Lung (tissue), 12 donors: ENCODE measurements around the gene PPP2R2C. TPM values are rescaled to one million over a fixed set of nuclear protein-coding genes. Genes with fewer than 3 reads are reported as not detected.

Experiments
- ATAC-seq: fragments of 200-7000 bp; cut with Tn5 transposase; one replicate; pipeline ENCODE4 v1.9.1; 2020; ENCODE audit warnings: moderate number of reproducible peaks; ENCODE audit not compliant: insufficient read depth, low FRiP score
- DNase-seq, 3 donors: peaks; one replicate each; pipeline ENCODE4 v3.0.0-alpha.2; 2013 to 2017
- H3K27ac ChIP-seq, 2 donors: one replicate each; pipeline ENCODE4 v1.5.1; 2013; ENCODE audit warnings: mild to moderate bottlenecking in 2 of 2, moderate library complexity in 2 of 2, control low read depth in 1 of 2, inconsistent platforms in 1 of 2, low read depth in 1 of 2, low read length in 1 of 2
- H3K27me3 ChIP-seq, 3 donors: one replicate each; pipeline ENCODE4 v1.5.1; 2013; ENCODE audit warnings: low read length in 2 of 3; ENCODE audit not compliant: control insufficient read depth in 3 of 3, insufficient read depth in 3 of 3
- H3K36me3 ChIP-seq, 4 donors: one replicate each; pipeline ENCODE4 v1.5.1; 2013; ENCODE audit warnings: low read length in 4 of 4, mild to moderate bottlenecking in 1 of 4, moderate library complexity in 1 of 4; ENCODE audit not compliant: control insufficient read depth in 4 of 4, insufficient read depth in 4 of 4
- H3K4me1 ChIP-seq, 5 donors: one replicate each; pipeline ENCODE4 v1.5.1; 2013; ENCODE audit warnings: low read length in 5 of 5, mild to moderate bottlenecking in 2 of 5, moderate library complexity in 1 of 5; ENCODE audit not compliant: control insufficient read depth in 5 of 5, insufficient read depth in 5 of 5
- H3K4me3 ChIP-seq: one replicate; pipeline ENCODE4 v1.5.1; 2013; ENCODE audit warnings: mild to moderate bottlenecking, control low read depth, moderate library complexity
- H3K9ac ChIP-seq, 2 donors: one replicate each; pipeline ENCODE4 v1.5.1; 2013; ENCODE audit warnings: low read length in 2 of 2, control low read depth in 1 of 2; ENCODE audit not compliant: insufficient read depth in 1 of 2
- H3K9me3 ChIP-seq, 4 donors: one replicate each; pipeline ENCODE4 v1.5.1; 2013; ENCODE audit warnings: low read length in 3 of 4, mild to moderate bottlenecking in 1 of 4, moderate library complexity in 1 of 4; ENCODE audit not compliant: control insufficient read depth in 4 of 4, insufficient read depth in 3 of 4
- CTCF ChIP-seq: IDR thresholded peaks from 2 replicates; pipeline ENCODE4 v1.5.1; 2012; ENCODE audit warnings: mild to moderate bottlenecking; ENCODE audit errors: control extremely low read depth, extremely low read depth
- WGBS, 2 donors: extraction: QIAGEN DNeasy Blood & Tissue Kit; methylation state at CpG; one replicate each; pipeline ENCODE4 v1.1.7; 2013; 5-methylcytosine and 5-hydroxymethylcytosine counted together
- polyA plus RNA-seq, 2 donors: library from polyadenylated mRNA; stranded (reverse); fragments of 200-250 nt; gene quantifications; one replicate each; pipeline ENCODE4 v1.2.1, GENCODE V29; 2013
- total RNA-seq, 2 donors: library from RNA; depleted of rRNA in 1 of 2; stranded (reverse); fragments of >200 nt in 1 of 2; gene quantifications; one replicate each; pipeline ENCODE4 v1.2.1, GENCODE V29; 2014 to 2021
- donor health status: control.
- donor health status: control.
- donor health status: Bipolar disorder and iron deficiency.
- donor health status: healthy.
- donor health status: DM: yes; HTN: yes; CAD: no.

The PPP2R2C gene
- total and polyA plus RNA-seq, 4 donors = 0.03 to 0.57 (median 0.04) TPM

GRCh38 chr4:6290256-6290655 lies 182.2 kb downstream of the PPP2R2C start:
- no peak for ATAC-seq
- Histone ChIP-seq H3K36me3 (peaks cover 0 to 56% (median 23%) of the 10 kb centered on the region in 4 donors), H3K9ac (no peak overlapping the region), H3K27me3 (no peaks in the 10 kb centered on the region), H3K27ac (no peak overlapping the region), H3K9me3 (no peaks in the 10 kb centered on the region), H3K4me3 (no peak overlapping the region), H3K4me1 (no peaks in the 10 kb centered on the region)
- 89 to 93% methylated on average over 7 of the region's 7 CpGs for WGBS, 2 donors
- no peak for TF ChIP-seq CTCF
- DNase-seq = no peak

GRCh38 chr4:6288871-6289270 lies 183.5 kb downstream of the PPP2R2C start:
- Histone ChIP-seq H3K9me3 (no peaks in the 10 kb centered on the region), H3K4me3 (no peak overlapping the region), H3K9ac (no peak overlapping the region), H3K4me1 (no peaks in the 10 kb centered on the region), H3K27ac (no peak overlapping the region), H3K27me3 (no peaks in the 10 kb centered on the region), H3K36me3 (peaks cover 0 to 50% (median 19%) of the 10 kb centered on the region in 4 donors)
- ATAC-seq (no peak), DNase-seq (no peak)
- TF ChIP-seq CTCF = no peak
- WGBS, 2 donors = 94 to 97% methylated on average over 15 of the region's 15 CpGs

GRCh38 chr4:6288342-6288741 lies 184.1 kb downstream of the PPP2R2C start:
- H3K36me3 ChIP-seq = peaks cover 0 to 49% (median 22%) of the 10 kb centered on the region in 4 donors
- ATAC-seq (no peak), DNase-seq (no peak)
- H3K27ac ChIP-seq = no peak overlapping the region
- H3K27me3 ChIP-seq = no peaks in the 10 kb centered on the region
- WGBS, 2 donors = 95 to 98% methylated on average over 5 of the region's 5 CpGs
- TF ChIP-seq CTCF = no peak
- H3K9me3 ChIP-seq = no peaks in the 10 kb centered on the region
- H3K4me3 ChIP-seq = no peak overlapping the region
- H3K4me1 ChIP-seq = peaks cover 0 to 2% (median 0%) of the 10 kb centered on the region in 5 donors
- no peak overlapping the region for H3K9ac ChIP-seq
